ENCODE data around the gene ANKRD18A.

Gene ANKRD18A

DNA sequence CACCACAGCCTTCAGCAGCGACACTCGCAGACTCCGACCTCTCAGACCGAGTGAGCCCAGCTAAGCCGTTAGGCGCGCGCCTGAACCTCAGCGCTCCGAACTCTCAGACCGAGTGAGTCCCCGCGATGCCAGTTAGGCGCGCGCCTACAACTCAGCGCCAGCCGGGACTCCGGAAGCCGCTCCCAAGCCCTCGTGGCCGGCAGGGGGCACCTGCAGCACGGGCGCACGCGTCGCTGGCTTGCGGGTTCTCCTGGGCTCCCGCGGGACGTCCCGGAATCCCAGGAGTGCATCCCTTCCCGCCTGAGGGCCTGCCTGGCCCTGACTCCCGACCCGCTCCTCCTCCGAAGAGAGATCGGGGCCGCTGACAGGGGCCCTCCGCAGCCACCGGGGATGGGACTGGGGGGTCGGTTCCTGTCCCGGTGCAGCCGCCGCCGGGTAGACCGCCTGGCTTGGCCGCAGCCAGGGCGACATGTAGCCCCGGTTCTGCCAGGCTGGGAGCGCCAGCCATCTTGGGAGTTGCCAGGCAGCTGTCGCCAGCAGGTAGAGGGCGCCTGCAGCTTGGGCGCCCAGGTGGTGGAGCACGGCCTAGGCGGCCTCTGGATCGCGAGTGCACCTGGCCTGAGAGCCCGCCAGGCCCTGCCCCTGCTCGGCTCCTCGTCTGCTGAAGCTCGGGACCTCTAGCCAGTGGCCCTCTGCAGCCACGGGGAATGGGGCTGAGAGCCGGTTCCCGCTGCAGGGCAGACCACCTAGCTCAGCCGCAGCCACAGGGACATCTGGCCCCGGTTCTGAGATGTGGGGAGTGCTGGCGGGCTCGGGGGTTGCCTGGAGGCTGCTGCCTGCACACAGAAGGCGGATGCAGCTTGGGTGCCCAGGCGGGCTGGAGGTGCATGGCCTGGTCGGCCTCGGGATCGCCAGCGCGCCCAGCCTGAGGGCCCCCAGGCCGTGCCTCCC is at the start of gene ANKRD18A:
Gene ANKRD18A, minus strand, starts transcription at position 114 of the 951 bp plus-strand sequence. CDS start 311 bp downstream, outside the sequence.
- DNase-seq = peak; percentile 66

GRCh38 chr9:38668791-38669466 is 48.5 kb upstream of the ANKRD18A start:
- no peak for DNase-seq

DNA sequence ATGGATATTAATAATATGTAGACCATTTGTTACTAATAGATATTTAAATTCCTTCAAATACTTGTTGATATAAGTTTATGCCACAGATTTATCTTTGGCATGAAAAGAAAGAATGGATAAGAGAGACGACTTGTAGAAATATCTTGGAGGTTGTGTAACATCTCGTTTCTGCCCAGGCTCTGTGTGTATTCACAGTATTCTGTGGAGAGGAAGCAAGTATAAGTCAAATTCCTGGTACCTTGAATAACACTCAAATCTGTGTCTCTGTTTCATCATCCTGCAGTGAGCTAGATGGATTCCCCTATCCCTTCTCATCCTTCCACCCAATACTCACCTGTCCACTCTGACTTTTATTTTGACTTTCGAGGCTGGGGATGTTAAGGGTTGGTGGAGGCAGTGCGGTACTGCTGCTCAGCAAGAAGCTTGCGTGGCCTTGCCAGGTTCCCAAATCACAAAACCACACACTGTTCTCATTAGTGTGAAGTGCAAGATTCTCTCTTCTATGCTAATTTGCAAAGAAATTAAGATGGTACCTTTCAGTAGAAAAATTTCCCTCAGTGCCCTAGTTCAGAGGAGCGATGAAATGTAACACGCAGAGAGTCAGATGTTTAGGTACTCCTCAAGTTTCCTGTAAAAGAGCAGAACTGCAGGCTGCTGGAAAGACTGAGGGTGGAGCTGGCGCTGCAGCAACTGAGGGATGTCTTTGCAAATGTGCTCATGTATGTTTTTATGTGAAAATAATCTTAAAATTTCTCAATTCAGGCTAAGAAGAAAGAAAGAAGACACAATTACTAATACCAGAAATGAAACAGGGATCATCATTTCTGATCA is 42.6 kb upstream of the ANKRD18A start:
- no peak for DNase-seq

GRCh38 chr9:38659538-38659937 is 39.1 kb upstream of the ANKRD18A start:
- no peak for DNase-seq

DNA sequence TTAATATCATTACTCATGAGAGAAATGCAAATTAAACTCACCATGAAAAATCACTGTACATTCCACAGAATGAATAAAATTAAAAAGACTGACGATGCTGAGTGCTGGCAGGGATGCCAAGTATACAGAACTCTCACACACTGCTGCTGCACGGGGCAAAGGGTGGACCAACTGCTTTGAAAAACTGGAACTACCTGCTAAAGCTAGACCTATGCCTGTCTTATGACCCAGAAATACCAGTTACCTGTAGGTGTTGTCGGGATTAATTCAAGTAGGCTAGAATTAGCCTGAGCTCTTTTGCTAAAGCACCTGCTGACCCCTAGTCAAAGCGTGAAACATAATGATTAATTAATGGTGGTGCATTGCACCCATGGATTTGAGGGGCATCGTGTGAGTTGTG is 36.5 kb upstream of the ANKRD18A start:
- DNase-seq = no peak

- DNase-seq = no peak
Measured at GRCh38 chr9:38652486-38652885, 32.1 kb upstream of the ANKRD18A start.

DNA sequence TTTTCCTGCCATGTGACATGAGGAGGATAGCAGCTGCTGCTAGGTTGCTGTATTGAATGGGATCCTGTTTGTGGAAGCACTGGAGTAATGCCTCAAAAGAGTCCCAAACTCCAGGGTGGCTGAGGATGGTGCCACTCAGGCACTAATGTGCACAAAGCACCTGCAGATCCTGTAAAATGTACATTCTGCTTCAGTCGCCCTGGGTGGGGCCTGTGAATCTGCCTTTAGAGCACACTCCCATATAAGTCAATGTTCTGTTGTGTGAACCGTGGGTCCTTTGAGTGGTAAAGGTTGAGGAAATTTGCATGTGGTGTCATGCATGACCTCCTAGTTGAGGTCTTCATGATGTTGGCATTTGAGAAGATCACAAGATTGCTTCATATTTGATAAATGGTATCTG is 31.6 kb upstream of the ANKRD18A start:
- DNase-seq = no peak

DNA sequence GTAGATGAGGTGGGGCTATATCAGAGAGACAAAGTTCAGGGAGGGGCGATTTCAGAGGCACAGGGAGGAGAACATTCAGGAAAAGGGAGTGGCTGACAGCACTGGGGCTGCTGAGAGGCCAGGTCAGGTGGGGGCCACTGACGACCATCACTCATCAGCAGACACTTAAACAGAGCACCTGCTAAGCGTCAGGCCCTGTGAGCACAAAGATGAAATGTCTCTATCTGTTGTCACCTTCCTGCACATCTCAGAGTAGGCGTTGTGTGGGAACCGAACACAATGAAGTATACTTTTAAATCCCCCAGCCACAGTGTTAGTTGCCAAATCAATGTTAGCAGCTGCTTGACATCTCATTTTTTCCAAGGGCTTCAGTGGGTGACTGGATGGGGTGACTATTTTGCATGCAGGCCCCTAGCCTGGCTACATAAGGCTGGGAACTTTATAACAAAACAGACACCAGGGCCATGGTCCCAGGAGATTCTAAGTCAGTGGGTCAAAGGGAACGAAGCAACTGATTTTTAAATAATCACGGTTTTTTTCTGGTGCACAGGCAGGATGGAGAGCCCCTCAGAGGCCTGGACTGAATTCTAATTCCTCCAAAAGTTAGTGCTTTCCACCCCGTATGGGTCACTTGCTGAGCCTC is 31.1 kb upstream of the ANKRD18A start:
- DNase-seq = no peak

DNA sequence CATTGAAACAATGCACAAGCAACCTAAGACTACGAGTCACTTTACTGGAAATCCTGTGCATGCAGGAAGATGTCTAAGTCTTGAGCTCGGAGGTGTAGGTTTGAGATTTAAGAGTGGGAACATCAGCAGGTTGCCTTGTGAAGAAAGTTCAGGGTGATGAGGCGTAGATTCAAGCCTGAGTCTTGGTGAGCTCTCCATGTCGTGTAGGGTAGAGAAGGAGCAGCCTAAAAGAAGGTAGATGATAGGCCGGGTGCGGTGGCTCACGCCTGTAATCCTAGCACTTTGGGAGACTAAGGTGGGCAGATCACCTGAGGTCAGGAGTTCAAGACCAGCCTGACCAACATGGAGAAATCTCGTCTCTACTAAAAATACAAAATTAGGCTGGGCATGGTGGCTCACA is 30.2 kb upstream of the ANKRD18A start:
- DNase-seq = no peak

DNA sequence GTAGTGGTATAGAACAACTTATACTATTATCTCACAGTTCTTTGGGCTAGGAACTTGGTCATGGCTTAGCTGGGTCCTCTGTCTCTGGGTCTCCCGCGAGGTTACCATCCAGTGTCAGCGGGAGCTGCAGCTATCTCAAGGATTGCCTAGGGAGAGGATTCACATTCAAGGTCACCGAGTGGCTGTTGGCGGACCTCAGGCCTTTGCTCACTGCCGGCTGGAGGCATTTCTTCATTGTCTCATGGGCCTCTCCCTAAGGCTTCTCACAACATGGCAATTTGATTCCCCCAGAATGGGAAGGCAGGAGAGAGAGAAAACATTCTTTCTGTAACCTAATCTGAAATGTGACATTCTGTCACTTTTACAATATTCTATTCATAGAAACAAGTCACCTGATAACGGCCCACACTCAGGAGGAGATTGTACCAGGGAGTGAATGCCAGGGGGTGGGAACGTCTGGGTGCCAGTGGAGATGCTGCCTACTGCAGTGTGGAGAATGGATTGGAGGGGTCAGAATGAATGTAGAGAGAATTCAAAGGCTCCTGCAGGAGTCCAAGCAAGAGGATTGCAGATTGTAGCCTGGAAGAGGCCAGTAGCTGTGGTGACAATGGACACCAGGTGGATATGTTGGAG is 29.5 kb upstream of the ANKRD18A start:
- DNase-seq = no peak

DNA sequence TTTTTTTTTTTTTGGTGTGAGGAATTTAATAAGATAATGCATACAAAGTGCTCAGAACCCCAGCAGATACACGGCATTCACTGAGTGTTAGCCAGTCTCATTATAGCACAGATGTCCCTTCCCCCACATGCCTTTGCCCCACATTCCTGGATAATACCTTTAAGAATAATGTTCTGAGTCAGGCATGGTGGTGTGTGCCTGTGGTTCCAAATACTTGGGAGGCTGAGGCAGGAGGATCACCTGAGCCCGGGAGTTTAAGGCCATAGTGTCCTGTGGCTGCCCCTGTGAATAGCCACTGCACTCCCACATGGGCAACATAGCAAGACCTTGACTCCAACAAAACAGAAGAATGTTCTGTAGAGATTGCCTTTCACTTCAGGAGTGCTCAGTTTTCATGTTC is 24.2 kb upstream of the ANKRD18A start:
- no peak for DNase-seq

- no peak for DNase-seq
Measured at GRCh38 chr9:38643815-38644173, 23.4 kb upstream of the ANKRD18A start.

GRCh38 chr9:38642951-38643814 is 22.8 kb upstream of the ANKRD18A start:
- no peak for DNase-seq

- no peak for DNase-seq
Measured at GRCh38 chr9:38641985-38642864, 21.8 kb upstream of the ANKRD18A start.

DNA sequence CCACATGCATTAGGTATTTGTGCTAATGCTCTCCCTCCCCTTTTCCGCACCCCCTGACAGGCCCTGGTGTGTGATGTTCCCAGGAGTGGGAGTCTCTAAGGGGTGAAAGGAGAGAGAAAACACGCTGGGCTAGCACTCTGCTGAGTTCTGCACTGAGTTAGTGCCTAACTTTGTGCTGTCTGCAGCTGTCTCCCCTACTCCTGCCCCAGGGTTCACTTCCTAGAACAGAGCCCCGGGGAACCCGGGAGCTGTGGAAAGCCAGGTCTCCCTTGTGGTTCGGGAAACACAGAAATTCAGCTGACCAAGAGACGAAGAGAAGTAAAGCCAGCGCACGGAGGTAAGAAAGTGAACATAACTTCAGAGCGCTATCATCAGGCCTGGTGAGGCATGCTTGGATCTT is 20.7 kb upstream of the ANKRD18A start:
- DNase-seq = no peak

GRCh38 chr9:38639577-38639940 is 19.2 kb upstream of the ANKRD18A start:
- no peak for DNase-seq

- no peak for DNase-seq
Measured at GRCh38 chr9:38638881-38639576, 18.6 kb upstream of the ANKRD18A start.

- DNase-seq = no peak
Measured at GRCh38 chr9:38634315-38634714, 13.9 kb upstream of the ANKRD18A start.

DNA sequence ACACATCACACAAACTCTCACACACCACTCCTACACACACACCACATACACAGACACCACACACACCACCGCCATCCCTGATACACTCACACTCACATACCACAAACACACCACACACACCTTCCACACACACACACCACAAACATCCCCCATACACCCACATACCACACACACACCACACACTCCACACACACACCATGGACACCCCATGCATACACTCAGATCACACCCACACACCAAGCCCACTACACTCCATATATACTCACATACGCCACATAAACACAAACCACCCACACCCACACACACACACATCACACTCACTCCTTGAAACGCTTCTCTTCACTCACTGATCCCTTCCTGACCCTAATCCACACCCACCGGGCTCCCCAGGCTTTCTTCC is 9.1 kb upstream of the ANKRD18A start:
- no peak for DNase-seq

DNA sequence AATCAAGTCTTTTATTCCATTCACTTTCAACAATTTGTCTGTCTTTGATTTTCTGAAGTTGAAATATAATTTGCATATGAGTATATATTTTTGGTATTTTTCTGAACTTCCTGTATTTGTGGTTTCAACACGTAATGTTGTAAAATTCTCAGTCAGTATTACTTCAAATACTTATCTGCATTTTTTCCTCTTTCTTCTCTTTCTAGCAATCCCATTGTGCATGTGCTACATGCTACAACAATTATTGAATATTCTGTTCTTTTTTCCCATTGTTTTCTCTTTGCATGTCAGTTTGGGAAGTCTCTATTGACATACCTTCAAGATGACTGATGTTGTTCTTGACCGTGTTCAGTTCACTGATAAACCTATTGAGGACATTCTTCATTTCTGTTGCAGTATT is 5.6 kb upstream of the ANKRD18A start:
- DNase-seq = no peak
